DMS53 (cell line): Measurements from ENCODE around the gene PAN3.

Experiments used
- DNase-seq: peaks from one replicate; lab custom pipeline; 2025; lab: John Stamatoyannopoulos, UW

The PAN3 gene

GRCh38 chr13:28220166-28220565 is 81.8 kb downstream of the PAN3 start:
- no peak for DNase-seq

DNA sequence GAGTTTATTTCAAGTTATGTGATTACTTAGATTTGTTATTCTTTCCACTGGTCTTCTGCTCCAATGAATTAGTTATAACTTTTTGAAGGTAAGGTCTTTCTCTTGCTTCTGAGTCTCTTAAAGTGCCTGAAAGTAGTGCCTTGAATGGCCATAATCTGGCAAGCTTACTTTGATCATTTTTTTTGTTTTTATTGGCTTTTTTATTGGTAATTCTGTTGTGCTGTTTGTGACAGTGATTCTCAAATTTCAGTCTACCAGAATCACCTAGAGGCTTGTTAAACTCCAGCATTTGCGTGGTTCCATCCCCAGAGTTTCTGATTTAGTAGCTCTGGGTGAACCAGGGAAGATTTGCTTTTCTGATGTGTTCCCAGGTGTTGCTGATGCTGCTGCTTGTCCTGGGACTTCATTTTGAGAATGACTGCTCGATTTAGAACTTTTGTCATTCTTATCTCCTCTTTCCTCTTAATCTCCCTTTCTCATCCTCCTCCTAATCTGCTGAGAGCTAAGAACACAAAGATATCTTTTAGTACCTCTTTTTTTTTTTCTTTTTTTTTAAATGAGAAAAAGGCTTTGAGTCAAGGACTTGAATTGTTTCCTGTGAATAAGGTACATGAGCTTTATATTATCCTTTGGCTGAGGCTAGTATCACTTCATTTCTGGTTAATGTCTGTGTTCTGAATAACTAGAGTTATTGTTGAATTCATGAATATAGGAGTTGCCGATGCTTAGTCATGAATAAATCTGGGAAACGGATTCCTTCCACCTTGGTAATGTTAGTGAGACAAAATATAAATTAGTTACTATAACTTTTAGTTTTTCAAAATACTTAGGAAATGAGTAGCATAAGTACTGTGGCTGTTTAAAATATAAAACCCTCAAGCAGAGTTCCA is 91.4 kb downstream of the PAN3 start:
- no peak for DNase-seq

DNA sequence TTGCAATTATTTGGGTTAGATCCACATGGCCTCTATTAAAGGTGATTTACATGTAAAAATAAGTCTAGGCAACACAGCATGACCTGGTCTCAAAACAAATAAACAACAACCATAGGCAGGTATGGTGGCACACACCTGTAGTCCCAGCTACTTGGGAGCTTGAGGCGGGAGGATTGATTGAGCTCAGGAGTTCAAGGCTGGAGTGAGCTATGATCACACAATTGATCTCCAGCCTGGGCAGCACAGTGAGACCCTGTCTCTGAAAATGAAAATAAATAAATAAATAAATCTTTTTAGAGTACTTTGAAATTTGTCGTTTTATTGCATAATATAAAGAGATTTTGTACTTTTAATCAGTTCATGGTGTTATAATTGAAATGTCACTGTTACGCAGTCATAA is 93.3 kb downstream of the PAN3 start:
- DNase-seq: no peak

DNA sequence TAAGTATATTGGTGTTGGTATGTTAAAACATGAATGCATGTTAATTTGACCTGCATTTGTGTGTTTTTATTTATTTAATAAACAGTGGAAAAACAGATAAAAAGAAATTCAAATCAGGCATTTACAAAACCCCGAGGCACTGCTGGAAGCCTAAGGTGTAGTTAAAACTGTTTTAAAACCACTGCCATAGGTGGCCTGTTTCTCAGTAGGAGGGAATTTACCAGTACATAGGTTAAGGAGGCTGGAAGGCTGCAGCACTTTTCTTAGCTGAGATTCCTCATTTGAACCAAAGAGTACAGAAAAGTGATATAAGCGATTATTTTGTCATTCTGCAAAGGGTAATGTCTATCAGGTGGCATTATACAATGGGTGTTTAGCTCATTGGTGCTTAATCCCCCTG is 99.6 kb downstream of the PAN3 start:
- no peak for DNase-seq

DNA sequence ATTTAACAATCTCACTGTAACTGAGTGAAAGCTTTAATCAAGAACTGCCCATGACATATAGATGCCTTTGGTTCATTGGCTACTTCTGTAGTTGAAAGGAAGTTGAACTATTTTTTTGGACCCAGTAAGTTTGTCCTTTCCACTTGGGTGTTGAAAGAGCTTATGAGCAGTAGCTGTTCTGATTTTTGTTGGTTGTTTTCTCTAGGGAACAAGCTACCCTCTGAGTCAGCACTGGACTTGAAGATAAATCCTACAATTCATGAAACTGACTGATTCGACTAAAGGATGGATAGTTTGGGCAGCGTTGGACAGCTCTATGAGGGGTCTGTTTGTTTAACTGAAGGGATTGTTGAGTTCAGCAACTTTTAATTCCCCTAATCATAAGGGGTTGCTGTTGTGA is 101.0 kb downstream of the PAN3 start:
- DNase-seq: no peak

DNA sequence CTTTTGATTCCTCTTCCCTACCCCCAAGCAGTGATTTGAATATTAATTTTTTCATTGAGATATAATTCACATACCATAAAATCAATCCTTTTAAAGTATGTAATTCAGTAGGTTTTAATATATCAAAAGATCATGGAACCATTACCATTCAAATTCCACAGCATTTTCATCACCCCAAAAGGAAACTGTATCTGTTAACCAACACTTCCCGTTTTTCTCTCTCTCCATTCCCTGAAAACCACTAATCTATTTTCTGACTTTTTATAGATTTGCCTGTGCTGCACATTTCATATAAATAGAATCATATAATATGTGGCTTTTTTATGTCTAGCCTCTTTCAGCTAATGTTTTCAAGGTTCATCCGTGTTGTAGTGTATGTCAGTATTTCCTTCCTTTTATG is 107.1 kb downstream of the PAN3 start:
- no peak for DNase-seq

GRCh38 chr13:28246891-28247290 is 108.5 kb downstream of the PAN3 start:
- no peak for DNase-seq

DNA sequence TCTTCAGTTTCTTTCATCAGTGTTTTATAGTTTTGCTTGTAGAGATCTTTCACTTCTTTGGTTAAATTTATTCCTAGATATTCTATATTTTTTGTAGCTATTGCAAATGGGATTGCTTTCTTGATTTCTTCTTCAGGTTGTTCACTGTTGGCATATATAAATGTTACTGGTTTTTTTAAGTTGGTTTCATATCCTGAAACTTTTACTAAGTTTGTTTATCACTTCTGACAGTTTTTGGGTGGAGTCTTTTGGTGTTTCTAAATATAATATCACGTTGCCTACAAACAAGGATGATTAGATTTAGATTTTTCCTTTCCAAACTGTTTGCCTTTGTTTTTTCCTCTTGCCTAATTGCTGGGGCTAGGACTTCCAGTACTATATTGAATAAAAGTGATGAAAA is 109.7 kb downstream of the PAN3 start:
- DNase-seq: no peak

- no peak for DNase-seq
Observed at GRCh38 chr13:28250542-28250941, 112.2 kb downstream of the PAN3 start.

DNA sequence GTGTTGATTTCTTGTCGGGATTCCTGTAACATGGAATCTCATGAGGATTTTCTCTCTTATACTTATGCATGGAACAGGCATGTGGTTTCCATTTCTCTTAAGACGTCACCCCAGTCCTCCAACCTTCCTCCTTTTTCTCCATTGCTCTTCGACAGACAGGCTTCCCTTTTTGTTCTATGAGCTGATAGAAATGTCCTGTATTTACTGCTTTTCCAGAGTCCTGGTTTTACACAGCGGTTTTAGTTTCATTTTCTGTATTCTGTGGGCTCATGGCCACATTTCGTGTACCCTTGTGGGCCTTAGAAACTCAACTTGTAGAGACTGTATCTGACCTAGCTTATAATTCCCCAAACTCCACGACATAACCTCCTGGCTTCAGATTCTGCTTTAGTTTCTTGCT is 113.1 kb downstream of the PAN3 start:
- DNase-seq: no peak

DNA sequence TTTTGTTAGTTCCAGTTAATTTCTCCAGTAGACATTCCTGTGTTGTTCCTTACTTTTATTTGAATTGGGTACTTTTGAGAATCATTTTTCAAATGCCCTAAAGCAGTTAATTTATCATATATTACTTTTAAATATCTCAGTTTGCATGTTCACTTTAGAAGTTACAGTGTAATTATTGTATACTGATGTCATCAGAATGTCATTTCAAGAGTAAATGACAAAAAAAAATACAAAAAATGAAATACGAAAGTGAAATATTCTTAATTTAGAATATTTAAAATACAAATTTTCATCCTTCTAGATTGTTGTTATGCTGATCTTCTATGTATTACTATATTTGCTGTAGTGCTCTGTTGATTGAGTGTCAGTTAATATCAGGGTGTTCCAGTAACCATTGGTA is 114.2 kb downstream of the PAN3 start:
- no peak for DNase-seq

DNA sequence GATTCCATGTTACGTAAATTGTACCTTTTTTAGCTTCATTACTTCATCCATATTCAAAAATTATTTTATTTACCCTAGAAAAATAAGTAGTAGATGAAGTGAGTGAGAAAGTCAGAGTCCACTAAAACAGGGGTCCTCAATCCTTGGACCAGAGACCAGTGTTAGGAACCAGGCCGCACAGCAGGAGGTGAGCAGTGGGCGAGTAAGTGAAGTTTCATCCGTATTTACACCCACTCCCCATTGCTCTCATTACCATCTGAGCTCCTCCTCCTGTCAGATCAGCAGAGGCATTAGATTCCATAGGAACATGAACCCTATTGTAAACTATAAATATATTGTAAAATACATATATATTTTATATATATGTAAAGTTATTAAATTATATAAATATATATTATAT is 119.0 kb downstream of the PAN3 start:
- DNase-seq: no peak

- DNase-seq: no peak
Observed at GRCh38 chr13:28258417-28258816, 120.1 kb downstream of the PAN3 start.

DNA sequence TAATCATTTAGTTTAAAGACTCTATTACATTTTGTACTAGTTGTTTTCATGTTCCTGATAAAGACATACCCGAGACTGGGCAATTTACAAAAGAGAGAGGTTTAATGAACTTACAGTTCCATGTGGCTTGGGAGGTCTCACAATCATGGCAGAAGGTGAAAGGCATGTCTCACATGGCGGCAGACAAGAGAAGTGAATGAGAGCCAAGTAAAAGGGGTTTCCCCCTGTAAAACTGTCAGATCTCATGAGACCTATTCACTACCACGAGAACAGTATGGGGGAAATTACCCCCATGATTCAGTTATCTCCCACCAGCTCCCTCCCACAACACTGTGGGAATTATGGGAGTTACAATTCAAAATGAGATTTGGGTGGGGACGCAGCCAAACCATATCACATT is 129.2 kb downstream of the PAN3 start:
- no peak for DNase-seq

DNA sequence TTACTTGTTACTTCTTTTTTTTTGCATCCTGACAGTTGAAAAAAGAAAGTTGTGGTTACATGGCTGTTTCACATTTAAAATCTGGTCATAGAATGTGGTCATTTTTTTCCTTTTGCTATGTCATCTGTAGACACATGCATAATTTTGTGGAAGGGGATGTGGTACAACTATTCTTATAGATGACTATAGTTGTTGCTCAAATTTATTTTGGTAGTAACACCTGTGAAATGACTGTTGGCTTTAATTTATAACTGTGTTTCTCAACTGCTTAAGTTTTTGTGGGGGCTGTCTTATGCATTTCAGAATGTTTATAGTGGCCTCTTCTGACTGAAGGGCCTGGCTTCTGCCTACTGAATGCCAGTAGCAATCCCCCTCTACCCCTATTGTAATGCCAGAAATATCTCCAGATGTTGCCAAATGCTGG is 130.5 kb downstream of the PAN3 start:
- DNase-seq: no peak

- no peak for DNase-seq
Observed at GRCh38 chr13:28271056-28271840, 132.9 kb downstream of the PAN3 start.

DNA sequence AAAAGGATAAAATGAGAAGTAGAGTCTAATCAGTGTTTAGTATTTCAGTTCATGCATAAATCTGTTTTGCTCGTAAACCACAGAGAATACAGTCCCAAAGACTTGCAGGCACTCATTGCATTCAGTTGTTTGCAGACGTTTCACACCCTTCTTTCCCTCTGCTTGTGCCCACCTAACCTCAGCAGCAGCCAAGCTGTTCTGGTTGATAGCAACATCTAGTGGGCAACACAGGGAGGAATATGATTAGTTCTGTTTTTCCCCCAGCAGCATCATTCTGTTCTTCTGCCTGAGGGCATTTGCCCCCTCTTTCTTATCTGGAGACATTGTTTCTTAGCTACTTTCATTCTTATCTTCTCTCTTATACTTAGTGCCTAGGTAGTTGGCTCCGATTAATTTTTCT is 135.6 kb downstream of the PAN3 start:
- DNase-seq: no peak

GRCh38 chr13:28282451-28282850 is 144.1 kb downstream of the PAN3 start:
- no peak for DNase-seq

- no peak for DNase-seq
Observed at GRCh38 chr13:28283600-28283999, 145.3 kb downstream of the PAN3 start.

DNA sequence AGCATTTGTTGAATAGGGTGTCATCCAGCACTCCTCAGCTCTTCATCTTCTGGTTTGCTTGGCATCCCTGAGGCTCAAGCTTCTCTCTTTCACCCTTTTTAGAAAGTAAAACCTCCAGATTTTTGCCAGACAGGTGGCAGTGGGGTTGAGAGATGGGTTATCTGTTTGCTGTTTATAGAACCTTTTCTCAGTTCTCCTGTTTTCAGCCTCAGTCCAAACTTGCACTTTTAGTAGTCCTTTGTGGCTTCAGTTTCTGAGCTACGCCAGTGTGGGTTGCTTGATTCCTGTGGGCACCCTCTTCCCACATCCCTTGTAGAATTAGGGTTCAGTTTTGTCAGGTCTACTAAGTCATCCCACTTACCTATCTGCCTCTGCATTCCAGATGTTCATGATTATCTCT is 147.9 kb downstream of the PAN3 start:
- no peak for DNase-seq

DNA sequence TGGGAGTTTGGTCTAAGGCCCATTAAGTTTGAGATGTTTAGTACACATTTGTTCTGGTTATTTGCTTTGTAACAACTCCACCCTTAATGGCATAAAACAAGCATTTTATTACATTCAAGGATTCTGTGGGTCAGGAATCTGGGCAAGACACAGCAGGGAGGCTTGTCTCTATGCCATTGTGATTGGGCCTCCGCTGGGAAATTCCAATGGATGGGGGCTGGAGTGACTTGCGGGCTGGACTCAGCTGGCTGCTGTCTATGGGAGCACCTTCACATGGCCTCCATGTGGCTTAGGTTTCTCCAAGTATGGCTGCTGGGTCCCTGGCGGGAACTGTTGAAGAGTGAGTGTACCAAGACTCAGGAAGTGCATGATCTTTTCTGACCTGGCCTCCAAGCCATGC is 159.0 kb downstream of the PAN3 start:
- DNase-seq: no peak

DNA sequence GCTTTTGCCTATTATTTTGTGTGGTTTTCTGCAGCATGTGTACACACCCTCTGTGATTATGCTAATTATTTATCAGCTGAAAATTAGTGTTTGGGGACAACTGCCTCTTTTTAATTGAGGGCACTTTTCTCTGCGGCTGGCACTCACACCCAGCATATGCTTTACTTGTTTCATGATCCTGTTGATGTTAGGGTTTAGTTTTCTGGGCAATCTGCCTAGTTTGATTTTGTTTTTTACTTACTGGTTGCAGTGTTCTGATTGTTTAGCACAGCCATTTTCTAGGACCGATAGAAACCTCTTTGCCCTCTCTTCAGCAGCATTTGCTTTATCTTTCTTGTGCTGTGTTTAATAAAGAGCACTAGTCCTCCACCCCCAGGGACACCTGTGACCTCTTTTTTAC is 161.6 kb downstream of the PAN3 start:
- no peak for DNase-seq

DNA sequence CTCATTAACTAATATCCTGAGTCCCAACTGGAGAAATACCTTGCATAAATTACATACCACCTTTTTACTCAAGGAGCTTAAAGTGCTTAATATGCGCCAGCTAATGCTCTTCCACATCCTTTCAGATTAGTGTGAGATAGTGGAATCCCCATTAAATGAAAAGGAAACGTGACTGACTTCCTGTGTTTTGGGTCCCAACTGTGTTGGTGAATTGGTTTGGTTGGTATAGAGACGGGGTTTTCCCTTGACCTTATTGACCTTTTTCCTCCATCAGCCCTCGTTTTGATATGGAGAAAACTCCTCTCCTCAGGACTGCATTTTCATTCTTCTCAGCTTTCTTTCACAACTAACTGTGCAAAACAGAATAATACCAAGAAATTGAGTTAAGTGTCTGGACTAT is 163.5 kb downstream of the PAN3 start:
- DNase-seq: no peak
